HG02798 (cell line): ENCODE measurements around the gene SOWAHC.
"Not testable (repeated sequence)": the region's sequence is repeated elsewhere in the genome, so short reads cannot be mapped to it uniquely, and the experiment has no call there.

Experiments
- ATAC-seq: cut with Tn5 transposase; IDR thresholded peaks from one replicate; pipeline ENCODE4 v1.9.1; 2021; ENCODE audit warnings: mild to moderate bottlenecking; ENCODE audit not compliant: unreplicated experiment, poor library complexity

Gene SOWAHC

DNA sequence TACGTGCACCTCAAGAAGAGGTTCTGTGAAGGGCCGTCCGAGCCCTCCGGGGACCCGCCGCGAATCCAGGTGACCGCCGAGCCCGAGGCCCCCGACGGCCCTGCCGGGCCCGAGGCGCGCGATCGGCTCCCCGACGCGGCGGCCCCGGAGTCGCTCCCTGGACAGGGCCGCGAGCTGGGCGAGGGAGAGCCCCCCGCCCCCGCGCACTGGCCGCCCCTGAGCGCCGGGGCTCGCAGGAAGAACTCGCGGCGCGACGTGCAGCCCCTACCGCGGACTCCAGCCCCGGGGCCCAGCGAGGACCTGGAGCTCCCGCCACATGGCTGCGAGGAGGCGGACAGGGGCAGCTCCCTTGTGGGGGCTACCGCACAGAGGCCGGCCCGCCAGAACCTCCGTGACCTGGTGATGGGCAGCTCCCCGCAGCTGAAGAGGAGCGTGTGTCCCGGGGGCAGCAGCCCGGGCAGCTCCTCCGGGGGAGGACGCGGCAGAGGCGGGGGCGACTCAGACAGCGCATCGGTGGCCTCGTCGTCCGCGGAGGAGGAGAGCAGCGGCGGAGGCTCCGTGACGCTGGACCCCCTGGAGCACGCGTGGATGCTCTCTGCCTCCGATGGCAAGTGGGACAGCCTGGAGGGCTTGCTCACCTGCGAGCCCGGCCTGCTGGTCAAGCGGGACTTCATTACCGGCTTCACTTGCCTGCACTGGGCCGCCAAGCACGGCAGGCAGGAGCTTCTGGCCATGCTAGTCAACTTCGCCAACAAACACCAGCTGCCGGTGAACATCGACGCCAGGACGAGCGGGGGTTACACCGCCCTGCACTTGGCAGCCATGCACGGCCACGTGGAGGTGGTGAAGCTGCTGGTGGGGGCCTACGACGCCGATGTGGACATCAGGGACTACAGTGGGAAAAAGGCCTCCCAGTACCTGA lies 812 bp downstream of the SOWAHC start:
- ATAC-seq: no peak

DNA sequence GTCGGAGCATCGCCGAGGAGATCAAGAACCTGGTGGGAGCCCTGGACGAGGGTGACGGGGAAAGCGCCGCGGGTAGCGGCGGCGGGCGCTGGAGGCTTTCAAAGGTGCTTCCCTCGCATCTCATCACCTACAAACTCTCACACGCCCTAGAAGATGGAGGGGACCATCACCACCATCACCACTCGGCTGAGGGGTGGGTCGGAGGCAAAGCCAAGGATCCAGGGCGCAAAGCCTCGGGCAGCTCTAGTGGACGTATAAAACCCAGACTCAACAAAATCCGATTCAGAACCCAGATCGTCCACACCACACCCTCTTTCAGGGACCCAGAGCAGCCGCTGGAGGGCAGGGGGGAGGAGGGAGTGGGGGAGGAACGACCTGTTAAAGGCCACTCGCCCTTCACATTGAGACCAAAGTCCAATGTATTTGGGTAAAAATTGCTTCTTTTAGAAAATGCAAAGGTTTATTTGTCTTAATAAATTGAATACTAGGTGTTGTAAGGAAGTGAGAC lies 1.5 kb downstream of the SOWAHC start:
- ATAC-seq: no peak

DNA sequence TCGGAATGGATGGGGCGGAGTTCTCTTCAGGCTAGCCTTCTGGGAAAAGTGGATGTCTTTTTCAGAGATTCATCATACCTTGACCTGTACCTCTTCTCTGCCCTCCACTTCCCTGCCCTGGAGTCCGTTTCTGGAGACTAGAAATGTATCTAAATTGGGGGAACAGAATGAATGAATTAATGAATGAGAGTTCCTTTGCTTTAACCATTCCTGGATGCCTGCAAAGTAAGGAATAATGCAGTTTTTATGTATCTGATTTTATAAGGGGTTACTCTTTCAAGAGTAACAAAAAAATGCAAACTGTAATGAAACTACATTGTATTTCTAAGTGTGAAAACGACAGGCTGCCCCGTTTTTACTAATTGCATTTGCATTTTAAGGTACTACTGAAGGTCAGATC lies 2.0 kb downstream of the SOWAHC start:
- no peak for ATAC-seq

DNA sequence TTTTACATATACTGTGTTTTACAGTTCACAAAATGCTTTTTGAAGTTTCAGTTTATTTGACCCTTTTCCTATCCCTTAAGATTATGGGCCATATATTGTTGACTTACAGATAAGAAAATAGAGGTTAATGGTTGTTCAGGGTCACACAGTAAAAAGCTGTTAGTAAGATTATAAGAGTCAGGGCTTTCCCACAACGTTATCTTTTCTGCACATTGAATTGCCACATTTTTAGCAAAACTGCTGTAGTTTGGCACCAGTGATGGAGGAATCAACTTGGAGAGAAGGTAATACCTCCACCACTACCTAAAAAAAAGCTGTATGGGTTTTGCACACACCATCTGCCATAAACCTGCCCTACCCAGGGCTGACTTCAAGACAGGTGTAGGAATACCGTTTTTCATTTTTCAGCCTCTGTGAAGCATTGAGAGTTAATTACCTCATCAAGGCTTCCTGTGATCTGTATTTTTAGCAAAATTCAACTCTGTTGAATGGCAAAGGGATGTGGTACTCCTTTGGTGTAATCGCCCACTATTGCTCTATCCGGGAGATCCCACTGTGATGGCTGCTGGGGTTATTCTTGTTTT lies 5.0 kb downstream of the SOWAHC start:
- ATAC-seq: no peak

DNA sequence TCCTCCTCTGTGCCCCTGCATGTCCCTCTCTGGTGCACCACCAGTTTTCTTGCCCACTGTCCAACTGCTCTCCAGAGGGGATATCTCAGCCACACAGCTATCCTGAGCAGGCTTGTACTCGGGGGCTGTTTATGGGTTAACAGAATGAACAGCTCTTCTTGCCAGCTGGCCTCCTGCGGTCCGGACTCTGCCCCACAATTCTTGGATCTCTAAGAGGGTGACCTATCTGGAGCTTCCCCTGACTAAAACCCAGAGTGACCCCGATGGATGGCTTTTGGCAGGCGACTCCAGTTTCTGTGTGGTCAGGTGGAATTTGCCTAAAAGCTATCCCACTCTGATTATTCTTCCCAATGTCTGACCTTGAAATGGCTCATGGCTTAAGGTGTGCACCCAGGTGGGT lies 9.1 kb downstream of the SOWAHC start:
- ATAC-seq: no peak

DNA sequence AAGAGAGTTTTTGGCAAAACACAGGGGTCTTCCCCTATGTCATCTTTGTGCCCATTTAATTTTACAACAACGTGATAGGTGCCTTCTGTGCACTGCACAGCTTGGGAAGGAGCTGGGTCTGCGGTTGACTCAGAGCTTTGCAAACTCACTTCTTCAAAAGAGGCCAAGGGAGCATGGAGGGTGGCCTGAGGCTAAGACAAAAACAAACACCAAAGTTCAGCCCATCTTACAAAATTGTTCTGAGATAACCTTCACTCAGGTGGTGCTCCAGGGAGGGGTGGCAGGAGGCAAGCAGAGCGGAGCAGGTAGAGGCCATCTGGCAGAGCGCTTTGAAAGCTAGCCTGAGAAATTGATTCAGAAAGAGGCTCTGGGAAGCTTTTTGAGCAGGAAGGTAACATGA lies 9.8 kb downstream of the SOWAHC start:
- ATAC-seq: no peak

DNA sequence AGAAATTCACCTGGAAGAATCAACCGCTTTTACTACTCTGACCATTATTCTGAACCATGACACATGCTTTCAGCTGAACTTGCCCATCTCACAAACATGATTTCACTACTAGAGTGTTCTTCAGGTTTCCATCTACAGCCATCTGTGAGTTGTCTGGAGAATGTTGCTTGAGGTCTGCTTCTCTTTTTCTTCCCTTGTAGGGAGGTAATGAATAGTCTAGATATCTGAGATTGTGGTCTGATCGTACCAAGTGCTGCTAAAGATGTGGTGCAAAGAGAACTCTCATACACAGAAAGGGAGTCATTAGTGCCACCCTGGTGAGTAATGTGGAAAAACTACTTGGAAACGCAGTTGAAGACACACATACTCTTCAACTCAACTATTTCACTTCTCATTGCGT lies 10.2 kb downstream of the SOWAHC start:
- ATAC-seq: no peak

DNA sequence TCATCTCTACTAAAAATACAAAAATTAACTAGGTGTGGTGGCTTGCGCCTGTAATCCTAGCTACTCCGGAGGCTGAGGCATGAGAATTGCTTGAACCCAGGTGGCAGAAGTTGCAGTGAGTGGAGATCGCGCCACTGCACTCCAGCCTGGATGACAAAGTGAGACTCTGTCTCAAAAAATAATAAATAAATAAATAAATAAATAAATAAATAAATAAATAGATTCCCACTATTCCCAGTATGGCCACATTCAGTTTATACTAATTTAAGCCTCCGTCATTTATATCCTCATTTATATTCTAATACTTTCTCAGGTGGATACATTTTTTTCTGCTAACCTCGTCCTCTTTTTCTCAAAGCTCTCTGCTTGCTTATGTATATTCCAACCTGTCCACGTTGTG lies 14.2 kb downstream of the SOWAHC start:
- ATAC-seq: not testable (repeated sequence)

DNA sequence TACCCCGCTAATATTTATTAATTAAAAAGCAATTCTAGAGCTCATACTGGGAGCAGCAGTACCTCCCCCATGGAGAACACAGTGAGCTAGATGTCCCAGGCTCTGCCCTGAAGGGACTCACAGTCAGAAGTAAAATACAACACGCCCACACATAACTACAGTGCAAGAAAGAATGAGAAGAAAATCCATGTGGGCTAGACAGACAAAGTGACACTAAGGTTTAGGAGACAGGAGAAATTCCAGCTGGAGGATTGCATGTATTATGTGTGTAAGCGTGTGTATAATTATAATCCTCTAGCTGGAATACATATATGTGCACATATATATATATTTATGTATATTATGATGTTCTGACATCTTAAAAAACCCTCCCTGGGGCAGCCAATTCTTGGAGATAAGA lies 15.7 kb downstream of the SOWAHC start:
- ATAC-seq: no peak

DNA sequence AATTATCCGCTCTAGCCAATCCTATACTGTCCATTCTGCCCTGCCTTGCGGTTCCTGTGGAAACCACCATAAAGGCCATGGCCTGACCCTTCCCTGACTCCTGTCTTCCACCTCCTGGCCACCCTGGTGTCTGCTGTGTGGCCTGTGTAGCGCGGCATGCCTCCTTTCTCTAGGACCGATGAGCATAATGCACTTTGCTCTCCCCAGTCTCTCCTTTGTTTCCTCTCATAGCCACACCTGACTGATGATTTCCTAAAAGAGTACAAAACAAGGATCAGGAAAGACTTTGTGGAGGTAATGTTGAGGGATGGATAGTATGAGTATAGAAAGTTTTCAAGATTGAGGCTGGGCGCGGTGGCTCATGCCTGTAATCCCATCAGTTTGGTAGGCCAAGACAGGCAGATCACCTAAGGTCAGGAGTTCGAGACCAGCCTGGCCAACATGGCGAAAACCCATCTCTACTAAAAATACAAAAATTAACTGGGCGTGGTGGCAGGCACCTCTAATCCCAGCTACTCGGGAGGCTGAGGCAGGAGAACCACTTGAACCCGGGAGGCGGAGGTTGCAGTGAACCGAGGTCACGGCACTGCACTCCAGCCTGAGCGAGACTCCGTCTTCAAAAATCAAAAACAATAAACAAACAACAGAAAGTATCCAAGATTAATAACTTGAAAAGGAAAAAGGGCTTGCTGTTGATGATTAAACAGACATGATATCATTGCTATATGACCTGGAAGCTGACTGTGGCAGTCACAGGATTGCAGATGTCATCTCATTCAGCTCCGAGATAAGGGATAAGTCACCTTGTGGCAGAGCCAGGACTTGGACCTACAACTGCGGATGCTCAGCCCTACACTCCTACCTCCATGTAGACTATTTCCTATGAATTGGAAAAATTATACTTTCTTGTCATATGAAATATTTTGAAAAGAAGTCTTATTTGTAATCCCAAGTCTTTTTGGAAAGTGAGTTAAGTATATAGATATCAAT lies 16.6 kb downstream of the SOWAHC start:
- no peak for ATAC-seq

DNA sequence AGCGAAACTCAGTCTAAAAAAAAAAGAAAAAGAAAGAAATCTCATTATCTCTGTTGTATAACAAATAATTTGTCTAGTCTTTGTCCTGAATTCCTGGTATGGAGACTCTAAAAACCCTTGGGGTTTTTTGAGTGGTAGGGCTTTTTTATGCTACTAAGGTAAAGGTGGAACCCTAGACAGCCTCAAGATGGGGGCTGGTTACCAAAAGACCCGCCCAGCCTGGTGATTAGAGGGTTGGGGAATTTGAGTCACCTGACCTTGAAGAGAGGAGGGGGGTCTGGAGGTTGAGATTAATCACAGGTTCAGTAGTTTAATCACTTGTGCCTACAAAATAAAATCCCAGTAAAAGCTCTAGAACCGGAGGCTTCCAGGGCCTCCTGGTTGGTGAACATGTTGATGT lies 17.6 kb downstream of the SOWAHC start:
- no peak for ATAC-seq

DNA sequence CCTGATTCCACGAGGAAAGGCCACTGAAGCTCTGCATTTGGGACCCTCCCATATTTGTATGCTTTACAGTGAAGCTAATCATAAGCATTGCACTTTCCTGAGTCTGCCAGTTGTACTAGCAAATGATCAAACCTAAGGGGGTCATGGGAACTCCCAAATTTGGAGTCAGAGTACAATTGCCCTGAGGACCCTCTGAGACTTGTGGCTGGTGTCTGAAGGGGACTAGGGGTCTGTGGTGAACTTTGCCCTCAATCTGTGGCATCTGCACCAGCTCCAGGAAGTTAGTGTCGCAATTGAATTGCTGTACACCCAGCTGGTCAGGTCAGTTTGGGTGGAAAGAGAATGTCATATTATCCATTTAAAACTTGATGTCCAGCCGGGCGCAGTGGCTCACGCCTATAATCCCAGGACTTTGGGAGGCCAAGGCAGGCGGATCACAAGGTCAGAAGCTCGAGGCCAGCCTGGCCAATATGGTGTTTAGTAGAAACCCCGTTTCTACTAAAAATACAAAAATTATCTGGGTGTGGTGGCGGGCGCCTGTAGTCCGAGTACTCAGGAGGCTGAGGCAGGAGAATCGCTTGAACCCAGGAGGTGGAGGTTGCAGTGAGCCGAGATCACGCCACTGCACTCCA lies 18.1 kb downstream of the SOWAHC start:
- ATAC-seq: no peak

DNA sequence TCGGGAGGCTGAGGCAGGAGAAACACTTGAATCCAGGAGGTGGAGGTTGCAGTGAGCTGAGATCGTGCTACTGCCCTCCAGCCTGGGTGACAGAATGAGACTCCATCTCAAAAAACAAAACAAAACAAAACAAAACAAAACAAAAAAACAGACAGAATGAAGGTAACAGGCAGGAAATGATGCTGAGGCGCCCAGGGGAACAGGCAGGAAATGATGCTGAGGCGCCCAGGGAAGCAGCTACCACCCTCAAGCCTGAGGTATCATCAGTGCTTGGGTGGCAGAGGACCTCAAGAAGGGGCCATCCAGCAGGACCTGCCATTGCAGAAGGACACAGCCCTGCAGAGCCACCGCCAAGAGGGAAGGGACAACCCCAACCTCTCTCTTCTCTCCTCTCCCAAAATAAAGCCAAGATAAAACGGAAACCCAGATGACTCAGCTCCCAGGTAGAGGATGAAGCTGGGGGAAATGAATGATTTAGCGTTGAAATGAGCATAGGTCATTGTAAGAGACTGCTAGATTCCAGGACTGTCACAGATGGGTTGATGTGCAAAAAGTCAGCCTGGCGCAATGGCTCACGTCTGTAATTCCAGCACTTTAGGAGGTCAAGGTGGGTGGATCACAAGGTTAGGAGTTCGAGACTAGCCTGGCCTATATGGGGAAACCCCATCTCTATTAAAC lies 19.3 kb downstream of the SOWAHC start:
- ATAC-seq: no peak

DNA sequence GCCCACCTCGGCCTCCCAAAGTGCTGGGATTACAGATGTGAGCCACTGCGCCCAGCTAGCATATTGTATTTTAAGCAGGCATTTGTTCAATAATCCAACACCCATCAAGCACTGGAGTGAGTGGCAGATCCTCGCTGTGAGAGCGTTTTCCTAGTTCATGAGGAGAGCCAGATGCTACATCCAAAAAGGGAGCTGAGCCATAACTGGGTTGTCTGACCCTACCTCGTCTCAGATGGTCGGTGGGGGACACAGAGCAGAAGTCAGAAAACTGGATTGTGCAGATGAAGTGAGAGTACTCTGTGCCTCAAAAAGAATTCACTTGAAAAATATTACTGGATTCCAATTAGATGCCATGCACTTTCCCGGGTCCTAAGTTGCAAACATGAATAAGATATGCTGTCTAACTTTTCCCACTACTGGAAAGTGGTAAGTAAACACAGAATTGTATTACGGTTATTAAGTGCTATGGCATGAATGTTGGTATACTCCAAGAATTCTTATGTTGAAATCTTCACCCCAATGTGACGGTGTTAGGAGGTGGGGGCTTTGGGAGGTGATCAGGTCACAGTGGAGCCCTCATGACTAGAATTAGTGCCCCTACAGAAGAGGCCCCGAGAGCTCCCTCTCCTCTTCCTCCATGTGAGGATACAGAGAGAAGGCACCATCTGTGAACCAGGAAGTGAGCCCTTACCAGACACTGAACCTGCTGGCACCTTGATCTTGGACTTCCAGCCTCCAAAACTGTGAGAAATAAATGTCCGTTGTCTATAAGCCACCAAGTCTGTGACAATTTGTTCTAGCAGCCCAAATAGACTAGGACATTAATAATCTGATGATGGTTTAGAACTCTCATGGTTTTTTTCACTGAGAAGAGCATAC lies 21.5 kb downstream of the SOWAHC start:
- no peak for ATAC-seq

DNA sequence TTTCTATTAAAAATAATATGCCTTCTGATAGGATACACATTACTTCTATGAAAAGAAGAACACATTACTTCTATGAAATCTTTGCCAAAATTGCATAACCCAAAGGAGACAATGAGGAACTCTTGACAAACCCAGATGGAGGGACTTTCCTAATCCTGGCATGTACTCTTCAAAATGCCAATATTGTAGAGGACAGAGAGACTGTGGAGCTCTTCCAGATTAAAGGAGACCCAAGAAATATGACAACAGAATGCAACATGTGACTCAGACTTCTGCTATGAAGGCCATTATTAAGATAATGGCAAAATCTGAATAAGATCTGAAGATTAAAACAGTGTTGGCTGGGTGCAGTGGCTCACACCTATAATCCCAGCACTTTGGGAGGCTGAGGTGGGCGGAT lies 22.2 kb downstream of the SOWAHC start:
- ATAC-seq: no peak

DNA sequence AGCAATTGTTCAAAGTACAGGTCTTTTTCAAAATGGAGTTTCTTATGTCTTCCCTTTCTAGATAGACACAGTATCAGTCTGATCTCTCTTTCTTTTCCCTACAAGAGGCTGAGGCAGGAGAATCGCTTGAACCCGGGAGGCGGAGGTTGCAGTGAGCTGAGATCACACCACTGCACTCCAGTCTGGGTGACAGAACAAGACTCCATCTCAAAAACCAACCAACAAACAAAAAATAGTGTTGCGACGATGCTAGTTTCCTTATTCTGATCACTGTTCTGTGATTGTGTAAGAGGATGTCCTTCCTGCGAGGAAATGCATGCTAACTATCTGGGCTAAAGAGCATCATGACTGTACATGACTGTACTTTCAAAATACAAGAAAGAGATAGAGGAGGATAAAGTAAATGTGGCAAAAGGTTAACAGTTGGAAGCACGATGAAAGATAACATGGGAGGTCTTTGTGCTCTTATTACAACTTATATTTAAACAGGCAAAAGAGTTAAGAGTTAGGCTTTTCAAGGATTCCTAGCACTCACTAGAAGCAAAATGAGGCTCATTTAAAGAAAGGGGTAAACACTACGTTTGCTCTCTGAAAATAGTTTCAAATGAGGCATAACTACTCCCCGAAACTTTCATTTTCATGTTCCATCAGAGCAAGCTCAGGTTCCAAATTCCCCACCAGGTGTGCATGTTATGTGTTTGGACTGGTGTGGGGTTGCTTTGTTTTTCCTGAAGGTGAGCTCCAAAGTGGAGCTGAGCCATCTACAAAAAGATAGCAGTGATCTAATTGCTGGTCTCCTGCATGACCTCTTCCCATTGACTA lies 23.8 kb downstream of the SOWAHC start:
- peak; percentile 86 for ATAC-seq

DNA sequence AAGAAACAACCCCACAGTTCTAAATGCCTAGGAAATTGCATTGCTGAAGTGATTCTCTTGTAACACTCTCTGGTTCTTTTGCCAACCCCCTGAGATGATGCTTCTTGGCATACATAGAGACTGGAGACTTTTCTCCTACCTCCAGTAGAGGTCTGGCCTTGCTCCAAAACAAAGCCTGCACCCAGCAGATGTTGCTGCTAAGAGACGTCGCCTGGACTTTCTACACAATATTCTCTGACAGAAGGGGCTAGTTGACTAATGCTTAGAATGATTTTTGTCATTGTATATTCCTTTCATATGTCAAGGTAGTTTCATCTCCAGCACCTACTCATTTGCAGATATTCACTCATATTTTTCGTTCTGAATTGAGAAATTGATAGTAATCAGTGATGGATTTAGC lies 24.6 kb downstream of the SOWAHC start:
- ATAC-seq: no peak

DNA sequence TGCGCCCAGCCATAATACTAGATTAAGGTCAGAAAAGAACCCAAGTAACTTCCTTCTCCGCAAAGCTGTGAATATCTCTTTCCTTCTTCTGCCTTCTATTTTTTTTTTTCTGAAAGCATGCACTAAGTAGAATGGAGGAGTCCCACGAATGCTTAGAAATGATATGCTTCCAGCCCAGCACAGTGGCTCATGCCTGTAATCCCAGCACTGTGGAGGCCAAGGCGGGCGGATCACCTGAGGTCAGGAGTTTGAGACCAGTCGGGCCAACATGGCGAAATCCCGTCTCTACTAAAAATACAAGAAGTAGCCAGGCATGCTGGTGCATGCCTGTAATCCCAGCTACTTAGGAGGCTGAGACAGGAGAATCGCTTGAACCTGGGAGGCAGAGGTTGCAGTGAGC lies 25.8 kb downstream of the SOWAHC start:
- not testable (repeated sequence) for ATAC-seq
